GM18907 (cell line): Measurements from ENCODE around the gene OTOF.

Experiments
- ATAC-seq: cut with Tn5 transposase; IDR thresholded peaks from one replicate; pipeline ENCODE4 v1.9.1; 2021; ENCODE audit warnings: mild to moderate bottlenecking, moderate library complexity; ENCODE audit not compliant: unreplicated experiment

Gene OTOF

GRCh38 chr2:26503231-26503880, 25.4 kb upstream of the OTOF start:
- ATAC-seq = no peak

- no peak for ATAC-seq
Measured at GRCh38 chr2:26500406-26500805, 22.5 kb upstream of the OTOF start.

DNA sequence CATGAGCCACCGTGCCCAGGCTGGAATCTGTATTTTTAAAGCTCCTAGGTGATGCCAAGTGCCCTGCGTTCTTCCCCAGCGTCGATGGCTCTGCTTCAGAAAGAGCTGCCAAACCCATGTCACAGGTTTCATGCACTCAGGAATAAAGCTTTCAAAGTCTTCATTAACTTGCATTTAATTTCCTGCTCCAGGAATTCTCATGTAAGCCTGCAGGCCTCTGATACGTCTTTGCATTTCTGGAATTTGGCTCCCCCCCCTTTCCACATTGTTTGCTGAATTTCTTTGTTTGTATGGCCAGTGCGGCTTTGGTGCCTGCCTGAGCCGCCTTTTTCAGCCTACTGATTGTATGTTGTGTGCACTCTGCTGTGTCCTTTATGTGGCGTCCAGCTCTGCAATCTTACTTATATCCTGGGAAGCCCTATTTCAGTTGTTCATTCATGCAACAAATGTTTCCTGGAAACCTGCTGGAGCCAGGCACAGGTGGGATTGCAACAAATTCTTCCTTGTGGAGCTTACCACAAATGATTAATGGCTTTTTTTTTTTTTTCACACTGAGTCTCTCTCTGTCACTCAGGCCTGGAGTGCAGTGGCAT, 17.9 kb upstream of the OTOF start:
- ATAC-seq = no peak

- no peak for ATAC-seq
Measured at GRCh38 chr2:26494891-26495290, 17.0 kb upstream of the OTOF start.

DNA sequence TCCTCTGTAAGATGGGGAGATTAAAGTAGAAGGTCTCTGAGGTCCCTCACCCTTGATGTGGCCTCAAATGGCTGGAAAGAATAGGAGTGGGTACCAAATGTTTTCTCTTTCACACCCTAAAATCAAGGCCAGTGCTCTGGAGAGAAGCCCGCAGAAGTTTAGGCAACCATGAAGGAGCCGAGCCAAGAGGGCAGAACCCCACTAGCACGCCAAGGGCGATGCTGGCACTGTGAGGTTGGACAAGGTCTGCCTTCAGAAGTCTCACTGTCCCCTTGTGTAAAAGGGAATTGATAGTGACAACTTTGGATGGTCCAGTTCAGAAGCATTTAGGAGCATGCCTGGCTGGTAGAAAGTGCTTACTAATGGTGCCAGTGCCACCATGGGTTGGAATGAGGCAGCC, 16.3 kb upstream of the OTOF start:
- no peak for ATAC-seq

- ATAC-seq = no peak
Measured at GRCh38 chr2:26493566-26493965, 15.6 kb upstream of the OTOF start.

GRCh38 chr2:26492749-26493515, 15.0 kb upstream of the OTOF start:
- no peak for ATAC-seq

GRCh38 chr2:26491563-26492167, 13.7 kb upstream of the OTOF start:
- ATAC-seq = no peak

GRCh38 chr2:26489213-26489850, 11.4 kb upstream of the OTOF start:
- ATAC-seq = no peak

GRCh38 chr2:26488463-26489212, 10.7 kb upstream of the OTOF start:
- ATAC-seq = no peak

DNA sequence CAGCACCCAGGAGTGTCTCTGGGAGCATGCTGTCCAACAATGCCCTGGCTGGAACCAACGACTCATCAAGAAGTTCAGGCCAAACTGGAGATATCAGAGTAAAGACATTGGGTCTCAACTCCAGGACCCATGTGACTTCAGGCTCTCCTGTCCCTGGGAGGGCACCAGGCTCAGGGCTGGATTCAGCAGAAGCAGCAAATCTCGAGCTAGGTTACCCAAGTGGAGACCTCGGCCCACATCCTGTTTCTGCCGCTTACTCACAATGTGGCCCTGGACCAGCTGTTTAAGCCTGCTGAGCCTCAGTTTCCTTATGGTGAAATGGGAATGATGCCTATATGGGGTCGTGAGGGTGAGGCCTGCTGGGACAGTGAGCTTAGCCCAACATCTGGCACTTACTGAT, 9.3 kb upstream of the OTOF start:
- no peak for ATAC-seq

DNA sequence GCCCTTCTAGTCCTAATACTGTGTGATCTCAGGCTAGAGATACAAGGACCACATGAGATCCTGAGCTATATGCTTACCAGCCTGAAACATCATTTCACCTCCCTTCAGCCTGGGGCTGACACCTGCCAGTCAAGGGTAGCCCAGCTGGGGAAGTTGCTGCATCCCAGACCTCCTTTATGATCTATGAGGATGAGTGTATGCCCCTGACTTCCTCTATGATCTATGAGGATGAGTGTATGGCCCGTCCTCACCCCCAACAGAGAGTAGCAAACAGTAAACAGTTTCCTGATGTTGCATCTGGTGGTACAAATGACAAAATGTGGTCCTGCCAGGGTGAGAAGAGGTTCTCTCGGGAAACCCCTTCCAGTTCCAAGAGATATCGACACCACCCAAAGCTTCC, 8.9 kb upstream of the OTOF start:
- no peak for ATAC-seq

DNA sequence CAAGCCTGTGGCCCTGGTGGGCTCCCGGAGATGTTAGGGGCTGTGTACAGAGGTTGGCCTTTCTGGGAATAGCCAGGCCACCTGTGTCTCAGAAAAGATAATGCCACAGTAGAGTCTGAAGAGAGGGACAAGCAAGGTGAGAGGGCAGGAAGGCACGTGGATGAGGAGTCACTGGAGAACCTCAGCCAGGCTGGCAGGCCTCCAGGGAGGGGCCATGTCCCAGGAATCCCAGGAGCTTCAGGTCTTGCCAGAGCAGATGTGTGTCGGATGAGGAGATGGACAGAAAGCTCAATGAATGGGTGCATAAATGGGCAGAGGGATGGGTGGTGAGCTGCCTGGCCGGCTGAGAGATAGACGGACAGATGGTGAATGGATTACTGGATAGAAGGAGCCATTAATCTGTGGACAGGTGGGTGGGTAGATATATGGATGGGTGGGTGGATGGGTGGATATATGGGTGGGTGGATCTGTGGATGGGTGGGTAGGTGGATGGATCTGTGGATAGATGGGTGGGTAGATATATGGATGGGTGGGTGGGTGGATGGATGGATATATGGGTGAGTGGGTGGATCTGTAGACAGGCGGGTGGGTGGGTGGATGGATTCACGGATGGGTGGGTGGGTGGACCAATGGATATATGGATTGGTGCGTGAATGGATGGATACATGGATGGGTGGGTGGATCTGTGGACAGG, 7.9 kb upstream of the OTOF start:
- no peak for ATAC-seq

GRCh38 chr2:26485099-26485498, 7.2 kb upstream of the OTOF start:
- no peak for ATAC-seq

DNA sequence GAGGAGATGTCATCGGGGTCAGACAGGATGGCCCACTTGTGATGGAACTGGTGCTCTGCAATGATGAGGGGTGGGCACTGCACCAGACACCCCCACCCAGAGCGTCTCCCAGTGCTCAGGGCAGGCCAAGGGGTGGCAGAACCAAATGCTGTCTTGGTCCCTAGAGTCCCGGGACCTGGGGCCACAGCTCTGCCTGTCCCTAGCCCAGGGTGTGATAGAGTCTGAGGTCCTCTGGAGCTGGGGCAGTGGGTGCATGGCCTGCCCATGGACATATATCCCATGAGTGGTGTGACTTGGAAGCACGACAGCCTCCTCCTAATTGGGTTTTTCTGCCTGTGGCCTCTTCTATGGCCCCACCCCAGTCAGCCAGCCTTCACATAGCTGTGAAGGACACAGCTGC, 6.7 kb upstream of the OTOF start:
- ATAC-seq = no peak

DNA sequence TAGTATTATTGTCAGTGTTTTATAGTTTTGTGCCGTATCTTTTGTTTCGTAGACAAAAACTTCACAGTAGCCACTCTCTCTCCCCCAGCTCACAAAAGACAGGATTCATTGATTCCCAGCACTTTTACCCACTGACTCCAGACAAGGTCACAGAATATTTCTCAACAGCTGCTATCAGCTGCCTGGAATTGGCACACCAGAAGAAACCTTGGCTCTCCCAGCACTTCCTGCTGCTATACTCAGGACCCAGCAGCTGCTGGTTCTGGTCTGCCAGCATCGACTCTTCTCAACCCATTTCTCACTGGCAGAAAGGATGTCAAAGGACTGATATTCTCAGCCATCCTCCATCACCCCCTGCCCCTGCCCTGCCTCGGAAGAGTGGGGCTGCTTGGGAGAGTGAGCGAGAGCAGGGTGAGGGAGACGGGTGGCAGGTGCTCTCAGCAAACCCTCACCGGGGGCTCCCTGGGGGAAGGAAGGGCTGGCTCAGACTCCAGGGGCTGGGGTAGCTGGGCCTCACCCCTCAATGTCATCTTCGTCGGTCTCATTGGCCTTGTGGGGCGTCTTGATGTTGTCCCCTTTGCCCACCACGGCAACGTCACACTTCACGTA, 6.1 kb upstream of the OTOF start:
- no peak for ATAC-seq

GRCh38 chr2:26483516-26483915, 5.6 kb upstream of the OTOF start:
- no peak for ATAC-seq

- no peak for ATAC-seq
Measured at GRCh38 chr2:26483027-26483326, 5.1 kb upstream of the OTOF start.

DNA sequence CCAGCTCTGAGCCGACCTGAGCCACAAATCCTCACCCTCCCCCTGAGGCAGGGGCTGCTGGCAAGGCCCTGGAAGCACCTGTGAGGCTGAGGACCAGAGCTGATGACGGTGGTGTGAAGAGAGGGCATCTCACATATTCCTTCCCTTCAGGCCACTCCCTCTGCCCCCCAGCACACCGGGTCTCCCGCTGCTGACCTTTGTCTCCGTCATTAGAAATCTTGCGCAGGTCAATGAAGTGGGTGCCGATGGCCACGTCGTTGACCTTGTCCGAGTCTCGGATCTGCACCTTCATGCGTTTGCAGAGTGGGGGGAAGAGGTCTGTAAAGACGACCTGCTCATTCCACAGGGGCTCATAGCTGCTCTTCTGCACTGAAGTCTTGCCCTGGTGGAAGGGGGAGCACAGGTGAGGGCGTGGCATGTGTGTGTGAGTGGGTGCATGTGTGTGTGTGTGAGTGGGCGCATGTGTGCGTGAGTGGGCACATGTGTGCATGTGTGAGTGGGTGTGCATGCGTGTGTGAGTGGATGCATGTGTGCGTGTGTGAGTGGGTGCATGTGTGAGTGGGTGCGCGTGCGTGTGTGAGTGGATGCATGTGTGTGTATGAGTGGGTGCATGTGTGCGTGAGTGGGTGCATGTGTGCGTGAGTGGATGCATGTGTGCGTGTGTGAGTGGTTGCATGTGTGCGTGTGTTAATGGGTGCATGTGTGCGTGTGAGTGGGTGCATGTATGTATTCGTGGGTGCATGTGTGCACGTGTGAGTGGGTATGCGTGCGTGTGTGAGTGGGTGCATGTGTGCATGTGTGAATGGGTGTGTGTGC, 4.5 kb upstream of the OTOF start:
- no peak for ATAC-seq
